ENCODE data around the gene CRYZL1.

CRYZL1 gene

GRCh38 chr21:33673473-33673872, 31.9 kb upstream of the CRYZL1 start:
- TF ChIP-seq CTCF (conservative IDR thresholded peaks at IDR 0.05; ENCODE audit: low read depth): no peak
- ChIA-PET POLR2A (ENCODE audit: low non-redundant PET) (no interaction called here), CTCF (no interaction called here)
- H3K27ac ChIP-seq: no peak overlapping the region
- no peak for DNase-seq (ENCODE audit: low spot score)

GRCh38 chr21:33670076-33670978, 28.8 kb upstream of the CRYZL1 start:
- no peak for DNase-seq (ENCODE audit: low spot score)
- POLR2A ChIA-PET (ENCODE audit: low non-redundant PET): no interaction called here
- CTCF ChIA-PET: interaction anchor here (0.6 to 1.0 kb wide), 2 partner anchors 99 to 128 kb away, joined by 3 read pairs; no protein-coding TSS in a partner anchor
- no peak overlapping the region for H3K27ac ChIP-seq
- no peak for TF ChIP-seq CTCF (conservative IDR thresholded peaks at IDR 0.05; ENCODE audit: low read depth)

- no peak for DNase-seq (ENCODE audit: low spot score)
- no peak overlapping the region for H3K27ac ChIP-seq
- no peak for TF ChIP-seq CTCF (conservative IDR thresholded peaks at IDR 0.05; ENCODE audit: low read depth)
- ChIA-PET CTCF (interaction anchor here (0.5 to 0.6 kb wide), 2 partner anchors 40 to 123 kb away, joined by 3 read pairs; no protein-coding TSS in a partner anchor), POLR2A (ENCODE audit: low non-redundant PET) (no interaction called here)
These were observed 27.1 kb upstream of the CRYZL1 start for GRCh38 chr21:33668620-33669019.

GRCh38 chr21:33668180-33668579, 26.6 kb upstream of the CRYZL1 start:
- ChIA-PET POLR2A (ENCODE audit: low non-redundant PET) (no interaction called here), CTCF (interaction anchor here (0.6 kb wide), 1 partner anchor 124 kb away, joined by 3 read pairs; no protein-coding TSS in a partner anchor)
- TF ChIP-seq CTCF (conservative IDR thresholded peaks at IDR 0.05; ENCODE audit: low read depth): no peak
- DNase-seq (ENCODE audit: low spot score): no peak
- H3K27ac ChIP-seq: no peak overlapping the region

- POLR2A ChIA-PET (ENCODE audit: low non-redundant PET): no interaction called here
- CTCF ChIA-PET: interaction anchor here (0.7 kb wide), 2 partner anchors 44 to 232 kb away, joined by 3 read pairs; no protein-coding TSS in a partner anchor
These were observed 26.1 kb upstream of the CRYZL1 start for GRCh38 chr21:33667636-33668035.

GRCh38 chr21:33666153-33666552, 24.6 kb upstream of the CRYZL1 start:
- POLR2A ChIA-PET (ENCODE audit: low non-redundant PET): no interaction called here
- DNase-seq (ENCODE audit: low spot score): no peak
- no peak overlapping the region for H3K27ac ChIP-seq
- no peak for TF ChIP-seq CTCF (conservative IDR thresholded peaks at IDR 0.05; ENCODE audit: low read depth)
- CTCF ChIA-PET: interaction anchor here (0.6 kb wide), 1 partner anchor 359 kb away, joined by 3 read pairs; no protein-coding TSS in a partner anchor

More at GRCh38 chr21:33667636-33668035, 26.1 kb upstream of the CRYZL1 start:
- H3K27ac ChIP-seq: no peak overlapping the region
- no peak for DNase-seq (ENCODE audit: low spot score)
- TF ChIP-seq CTCF (conservative IDR thresholded peaks at IDR 0.05; ENCODE audit: low read depth): no peak

All from RWPE1 (cell line).